Upper lobe of left lung (tissue), 6 donors: Measurements from ENCODE around the gene DGKA. TPM values are rescaled to one million over a fixed set of nuclear protein-coding genes. Genes with fewer than 3 reads are reported as not detected.
A peak's percentile ranks its signal among the peaks of the same experiment; 100 is the strongest.

Source experiments
- ATAC-seq, 2 donors: fragments of 200-7000 bp; cut with Tn5 transposase; one replicate each; pipeline ENCODE4 v1.9.1; 2022; ENCODE audit warnings: mild to moderate bottlenecking in 2 of 2, moderate library complexity in 2 of 2; ENCODE audit not compliant: low FRiP score in 2 of 2
- DNase-seq, 2 donors: peaks; one replicate each; pipeline ENCODE4 v3.0.0-alpha.2; 2019 to 2020
- H3K27ac ChIP-seq, 4 donors: fragments of 200-600 bp; sonication (generic); one replicate each; pipeline ENCODE4 v1.5.1; 2016 to 2019
- H3K27me3 ChIP-seq, 4 donors: fragments of 200-600 bp; sonication (generic); one replicate each; pipeline ENCODE4 v1.5.1; 2017 to 2019
- H3K36me3 ChIP-seq, 4 donors: fragments of 200-600 bp; sonication (generic); one replicate each; pipeline ENCODE4 v1.5.1; 2016 to 2019
- H3K4me1 ChIP-seq, 4 donors: fragments of 200-600 bp; sonication (generic); one replicate each; pipeline ENCODE4 v1.5.1; 2018 to 2019
- H3K4me3 ChIP-seq, 4 donors: fragments of 200-600 bp; sonication (generic); one replicate each; pipeline ENCODE4 v1.5.1; 2017 to 2019; ENCODE audit warnings: mild to moderate bottlenecking in 2 of 4, moderate library complexity in 1 of 4
- H3K9me3 ChIP-seq, 4 donors: fragments of 200-600 bp; sonication (generic); one replicate each; pipeline ENCODE4 v1.5.1; 2018 to 2019
- EP300 ChIP-seq, 4 donors: sonication (generic); formaldehyde crosslinking; IDR thresholded peaks; one replicate each; pipeline ENCODE4 v1.5.1; 2017; ENCODE audit warnings: antibody characterized with exemption in 4 of 4, control low read depth in 2 of 4
- POLR2A ChIP-seq, 4 donors: fragments of 450-650 bp; IDR thresholded peaks; one replicate each; pipeline ENCODE4 v1.5.1; 2016 to 2017; ENCODE audit warnings: antibody characterized with exemption in 4 of 4, mild to moderate bottlenecking in 2 of 4
- POLR2AphosphoS5 ChIP-seq, 2 donors: sonication (generic); formaldehyde crosslinking; IDR thresholded peaks; one replicate each; pipeline ENCODE4 v1.5.1; 2017; ENCODE audit warnings: antibody characterized with exemption in 2 of 2
- WGBS, 2 donors: methylation state at CpG; one replicate each; pipeline ENCODE4 v1.1.5; 2017 to 2018; 5-methylcytosine and 5-hydroxymethylcytosine counted together
- total RNA-seq, 6 donors: library from RNA; depleted of rRNA in 4 of 6; stranded (reverse); fragments of >200 nt in 4 of 6; gene quantifications; one replicate each; pipeline versions ENCODE4 v1.1.0 to v1.2.1, GENCODE V29; 2016 to 2021
- TF ChIP-seq, protein P1 (sequence below), 6 experiments: fragments of 450-650 bp in 4 of 6; fragments of 200-600 bp in 2 of 6; sonication (generic) in 2 of 6; IDR thresholded peaks; one replicate each; pipeline ENCODE4 v1.5.1; 2016 to 2019; ENCODE audit warnings: antibody characterized with exemption in 6 of 6
- donor health status: DM: no; HTN: no; CAD: no; lungs with moderate emphysema.
- donor health status: DM: no; HTN: yes; CAD: no; lungs with severe emphysema.

Gene DGKA
- total RNA-seq, 6 donors from 2014 or later: 16.7 to 251 (median 37.3) TPM

DNA sequence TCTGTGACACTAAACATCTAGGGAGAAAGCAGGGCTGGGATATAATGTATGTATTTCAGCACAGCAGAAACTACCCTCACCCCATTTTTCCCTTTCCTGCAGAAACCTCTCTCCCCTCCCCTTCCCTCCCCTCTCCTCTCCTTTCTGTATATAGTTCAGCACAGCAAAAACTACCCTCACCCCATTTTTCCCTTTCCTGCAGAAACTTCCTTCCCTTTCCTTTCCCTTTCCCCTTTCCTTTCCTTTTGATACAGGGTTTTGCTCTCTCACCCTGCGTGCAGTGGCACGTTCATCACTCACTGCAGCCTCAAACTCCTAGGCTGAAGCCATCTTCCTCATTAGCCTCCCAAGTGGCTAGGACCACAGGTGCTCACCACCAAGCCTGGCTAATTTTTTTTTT is 32.8 kb downstream of the DGKA start:
- DNase-seq (no peak), ATAC-seq (no peak)
- Histone ChIP-seq H3K27me3 (no peaks in the 10 kb centered on the region), H3K4me3 (no peak overlapping the region), H3K4me1 (peaks cover 14 to 21% (median 17%) of the 10 kb centered on the region in 4 donors), H3K36me3 (no peaks in the 10 kb centered on the region), H3K27ac (no peak overlapping the region), H3K9me3 (no peaks in the 10 kb centered on the region)
- WGBS, 2 donors: 81 to 85% methylated on average over 2 of the region's 2 CpGs
- TF ChIP-seq POLR2AphosphoS5 (IDR thresholded peaks at IDR 0.05) (no peak), EP300 (IDR thresholded peaks at IDR 0.05) (no peak), POLR2A (IDR thresholded peaks at IDR 0.05) (no peak)
- TF ChIP-seq, protein P1, sequence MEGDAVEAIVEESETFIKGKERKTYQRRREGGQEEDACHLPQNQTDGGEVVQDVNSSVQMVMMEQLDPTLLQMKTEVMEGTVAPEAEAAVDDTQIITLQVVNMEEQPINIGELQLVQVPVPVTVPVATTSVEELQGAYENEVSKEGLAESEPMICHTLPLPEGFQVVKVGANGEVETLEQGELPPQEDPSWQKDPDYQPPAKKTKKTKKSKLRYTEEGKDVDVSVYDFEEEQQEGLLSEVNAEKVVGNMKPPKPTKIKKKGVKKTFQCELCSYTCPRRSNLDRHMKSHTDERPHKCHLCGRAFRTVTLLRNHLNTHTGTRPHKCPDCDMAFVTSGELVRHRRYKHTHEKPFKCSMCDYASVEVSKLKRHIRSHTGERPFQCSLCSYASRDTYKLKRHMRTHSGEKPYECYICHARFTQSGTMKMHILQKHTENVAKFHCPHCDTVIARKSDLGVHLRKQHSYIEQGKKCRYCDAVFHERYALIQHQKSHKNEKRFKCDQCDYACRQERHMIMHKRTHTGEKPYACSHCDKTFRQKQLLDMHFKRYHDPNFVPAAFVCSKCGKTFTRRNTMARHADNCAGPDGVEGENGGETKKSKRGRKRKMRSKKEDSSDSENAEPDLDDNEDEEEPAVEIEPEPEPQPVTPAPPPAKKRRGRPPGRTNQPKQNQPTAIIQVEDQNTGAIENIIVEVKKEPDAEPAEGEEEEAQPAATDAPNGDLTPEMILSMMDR (IDR thresholded peaks at IDR 0.05): no peak

DNA sequence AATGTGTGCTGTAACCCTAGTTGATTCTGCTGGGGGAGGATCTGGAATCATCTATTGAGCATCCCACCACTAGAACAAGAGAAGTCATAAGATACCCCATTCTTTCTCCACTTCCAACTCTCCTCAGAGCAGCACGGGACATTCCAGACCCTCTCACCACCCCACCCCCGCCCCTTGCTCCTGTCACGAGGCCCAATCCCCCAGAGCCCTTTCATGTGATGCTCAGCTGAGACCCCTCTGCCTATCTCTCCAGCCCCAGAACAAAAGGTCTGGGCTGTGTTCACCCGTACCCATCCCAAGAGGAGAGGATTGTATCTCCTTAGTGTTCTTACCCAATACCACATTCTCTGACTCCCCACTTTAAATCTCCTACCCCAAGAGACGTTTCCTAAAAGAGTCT is 34.3 kb downstream of the DGKA start:
- DNase-seq (no peak), ATAC-seq (no peak)
- 83 to 84% methylated on average over 5 of the region's 5 CpGs for WGBS, 2 donors
- H3K27ac ChIP-seq: no peak overlapping the region
- H3K9me3 ChIP-seq: no peaks in the 10 kb centered on the region
- TF ChIP-seq POLR2A (IDR thresholded peaks at IDR 0.05): no peak
- TF ChIP-seq EP300 (IDR thresholded peaks at IDR 0.05): no peak
- TF ChIP-seq, protein P1 (IDR thresholded peaks at IDR 0.05): no peak
- no peak for TF ChIP-seq POLR2AphosphoS5 (IDR thresholded peaks at IDR 0.05)
- H3K4me3 ChIP-seq: no peak overlapping the region
- peaks cover 14 to 26% (median 17%) of the 10 kb centered on the region in 4 donors for H3K4me1 ChIP-seq
- H3K27me3 ChIP-seq: no peaks in the 10 kb centered on the region
- H3K36me3 ChIP-seq: peaks cover 0 to 1% (median 0%) of the 10 kb centered on the region in 4 donors

DNA sequence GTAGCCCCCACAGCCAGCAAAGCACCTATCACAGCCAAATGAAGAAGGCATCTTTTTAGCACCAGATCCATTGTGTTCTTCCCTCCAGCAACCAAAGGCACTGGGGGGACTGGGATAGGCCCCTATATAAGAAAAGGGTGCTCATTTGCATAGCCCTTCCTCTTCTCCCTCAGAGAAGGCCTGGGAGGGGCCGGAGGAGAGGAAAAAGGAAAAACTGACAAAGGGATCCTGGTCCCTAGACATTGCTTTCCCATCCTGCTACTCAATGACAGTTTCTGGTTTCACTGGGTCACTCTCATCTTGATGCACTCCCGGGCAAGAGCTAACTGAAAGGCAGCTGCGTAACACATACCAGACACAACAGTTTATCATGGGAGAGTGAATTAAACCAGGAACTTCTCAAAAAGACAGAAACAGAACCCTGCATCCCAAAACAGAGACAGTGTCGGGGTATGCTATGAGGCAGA is 35.0 kb downstream of the DGKA start, which contains the start of gene PMEL:
Gene PMEL, minus strand, starts transcription at position 102 of the 467 bp plus-strand sequence. Its CDS starts 31 bp downstream, at position 71.
- Histone ChIP-seq H3K27ac (peak within 1 kb of the TSS; percentile 73 to 92 (median 86)), H3K4me1 (peaks cover 14 to 26% (median 17%) of the 10 kb centered on the region in 4 donors), H3K4me3 (peak within 1 kb of the TSS; percentile 55 to 88 (median 68)), H3K27me3 (no peaks in the 10 kb centered on the region), H3K9me3 (no peaks in the 10 kb centered on the region), H3K36me3 (peaks cover 0 to 9% (median 0%) of the 10 kb centered on the region in 4 donors)
- TF ChIP-seq POLR2A (IDR thresholded peaks at IDR 0.05) (no peak), EP300 (IDR thresholded peaks at IDR 0.05) (no peak)
- DNase-seq: no peak
- ATAC-seq: peak in 1 of 2 donors; percentile 22
- WGBS, 2 donors: 13 to 14% methylated on average over 4 of the region's 4 CpGs

DNA sequence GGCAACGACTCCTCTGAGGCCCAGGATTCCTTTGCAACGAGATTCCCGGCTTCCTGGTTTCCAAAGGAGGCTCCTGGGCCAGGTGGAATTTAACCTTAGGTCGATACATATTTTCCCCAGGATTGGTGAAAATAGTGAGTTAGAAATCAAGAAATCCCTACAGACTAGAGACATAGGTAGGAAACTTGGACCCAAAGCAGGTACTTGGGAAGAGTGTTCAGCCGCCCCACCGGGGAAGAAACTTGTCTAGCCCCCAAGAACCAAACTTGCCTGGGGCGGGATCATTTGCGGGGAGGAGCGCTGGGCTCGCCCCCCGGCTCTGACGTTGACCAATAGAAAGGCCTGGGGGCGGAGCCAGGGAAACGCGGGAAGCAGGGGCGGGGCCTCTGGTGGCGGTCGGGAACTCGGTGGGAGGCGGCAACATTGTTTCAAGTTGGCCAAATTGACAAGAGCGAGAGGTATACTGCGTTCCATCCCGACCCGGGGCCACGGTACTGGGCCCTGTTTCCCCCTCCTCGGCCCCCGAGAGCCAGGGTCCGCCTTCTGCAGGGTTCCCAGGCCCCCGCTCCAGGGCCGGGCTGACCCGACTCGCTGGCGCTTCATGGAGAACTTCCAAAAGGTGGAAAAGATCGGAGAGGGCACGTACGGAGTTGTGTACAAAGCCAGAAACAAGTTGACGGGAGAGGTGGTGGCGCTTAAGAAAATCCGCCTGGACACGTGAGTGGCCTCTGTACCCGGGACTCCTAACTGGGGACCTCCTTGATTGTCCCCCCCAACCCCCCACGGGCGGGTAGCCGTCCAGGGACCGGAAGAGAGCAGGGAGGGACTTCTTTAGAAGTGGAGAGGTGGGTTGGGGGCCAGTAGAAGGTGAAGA is 35.7 kb downstream of the DGKA start, which contains the start of gene CDK2:
Gene CDK2, plus strand, starts transcription at position 423 of the 874 bp plus-strand sequence. Its CDS starts 179 bp downstream, at position 602.
- Histone ChIP-seq H3K4me3 (peak within 1 kb of the TSS; percentile 55 to 88 (median 68)), H3K36me3 (peaks cover 0 to 13% (median 0%) of the 10 kb centered on the region in 4 donors), H3K27me3 (no peaks in the 10 kb centered on the region), H3K9me3 (no peaks in the 10 kb centered on the region), H3K27ac (peak within 1 kb of the TSS; percentile 73 to 92 (median 86)), H3K4me1 (peaks cover 14 to 26% (median 19%) of the 10 kb centered on the region in 4 donors)
- TF ChIP-seq POLR2A (IDR thresholded peaks at IDR 0.05): peak in 3 of 4 donors; percentile 78 to 91 (median 81)
- peak; percentile 84 to 89 for TF ChIP-seq POLR2AphosphoS5 (IDR thresholded peaks at IDR 0.05)
- TF ChIP-seq EP300 (IDR thresholded peaks at IDR 0.05): no peak
- TF ChIP-seq, protein P1 (IDR thresholded peaks at IDR 0.05): peak in 1 of 6 experiments; percentile 1
- 0% methylated on average over 44 to 45 of the region's 45 CpGs for WGBS, 2 donors
- peak; percentile 94 to 96 for DNase-seq
- peak; percentile 96 to 99 for ATAC-seq

DNA sequence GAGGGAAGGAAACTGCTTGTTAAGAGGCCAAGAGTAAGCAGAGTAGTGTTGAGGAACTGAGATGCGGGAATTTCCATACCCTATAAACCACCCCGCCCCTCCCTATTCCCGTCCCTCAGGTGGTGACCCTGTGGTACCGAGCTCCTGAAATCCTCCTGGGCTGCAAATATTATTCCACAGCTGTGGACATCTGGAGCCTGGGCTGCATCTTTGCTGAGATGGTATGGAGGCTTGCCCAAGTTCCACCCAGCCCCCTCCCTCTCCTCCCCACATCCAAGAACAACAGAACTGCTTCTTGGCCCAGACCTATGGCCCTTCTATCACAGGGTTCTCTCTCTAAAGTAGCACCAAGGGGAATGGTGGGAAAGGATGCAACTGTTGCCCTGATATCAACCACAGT is 38.4 kb downstream of the DGKA start:
- ATAC-seq: no peak

More for the DNA sequence above, 38.4 kb downstream of the DGKA start:
- 81 to 84% methylated on average over 4 of the region's 4 CpGs for WGBS, 2 donors
- Histone ChIP-seq H3K27ac (no peak overlapping the region), H3K4me1 (peaks cover 23 to 38% (median 31%) of the 10 kb centered on the region in 4 donors), H3K4me3 (no peak overlapping the region), H3K36me3 (peaks cover 0 to 13% (median 0%) of the 10 kb centered on the region in 4 donors), H3K9me3 (no peaks in the 10 kb centered on the region), H3K27me3 (no peaks in the 10 kb centered on the region)
- DNase-seq: no peak
- no peak for TF ChIP-seq POLR2AphosphoS5 (IDR thresholded peaks at IDR 0.05)
- no peak for TF ChIP-seq EP300 (IDR thresholded peaks at IDR 0.05)
- no peak for TF ChIP-seq POLR2A (IDR thresholded peaks at IDR 0.05)
